Putamen (tissue), 1 donor: ENCODE data around the gene TEX14.
"Not testable (repeated sequence)": the region's sequence is repeated elsewhere in the genome, so short reads cannot be mapped to it uniquely, and the experiment has no call there.

Source experiments
- DNase-seq: peaks from one replicate; pipeline ENCODE4 v3.0.0-alpha.2; 2016; ENCODE audit warnings: low spot score

Gene TEX14

GRCh38 chr17:58692239-58693055 lies 602 bp upstream of the TEX14 start, which contains the start of gene RAD51C:
TSS of gene RAD51C (plus strand) at chr17:58692602. CDS start at chr17:58692644, 42 bp downstream.
- peak; percentile 88 for DNase-seq

DNA sequence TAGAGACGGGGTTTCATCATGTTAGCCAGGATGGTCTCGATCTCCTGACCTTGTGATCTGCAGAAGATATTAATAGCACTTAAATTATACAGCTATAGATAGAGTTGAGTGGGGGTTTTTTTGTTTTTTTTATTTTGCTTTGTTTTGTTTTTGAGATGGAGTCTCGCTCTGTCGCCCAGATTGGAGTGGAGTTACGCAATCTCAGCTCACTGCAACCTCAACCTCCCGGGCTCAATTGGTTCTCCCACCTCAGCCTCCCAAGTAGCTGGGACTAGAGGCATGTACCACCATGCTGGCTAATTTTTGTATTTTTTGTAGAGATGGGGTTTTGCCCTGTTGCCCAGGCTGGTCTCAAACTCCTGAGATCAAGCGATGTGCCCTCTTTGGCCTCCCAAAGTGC lies 1.8 kb downstream of the TEX14 start:
- not testable (repeated sequence) for DNase-seq

GRCh38 chr17:58688521-58688920 lies 3.3 kb downstream of the TEX14 start:
- no peak for DNase-seq

DNA sequence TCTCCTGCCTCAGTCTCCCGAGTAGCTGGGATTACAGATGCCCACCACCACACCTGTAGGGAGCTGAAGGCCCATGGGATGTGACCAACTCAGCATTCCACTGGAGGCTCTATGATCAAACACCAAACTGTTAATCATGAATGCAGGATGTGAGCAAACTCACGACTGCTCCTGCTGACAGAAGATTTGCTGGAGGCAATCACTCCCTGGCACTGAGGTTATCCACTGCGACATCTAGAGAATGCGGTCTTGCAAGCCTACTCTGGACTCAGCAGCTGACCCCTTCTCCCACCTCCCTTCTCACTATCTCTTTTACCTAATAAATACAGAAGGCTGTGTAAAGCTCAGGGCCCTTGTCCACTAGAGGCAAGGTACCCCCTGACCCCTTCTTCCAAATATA lies 4.9 kb downstream of the TEX14 start:
- no peak for DNase-seq

DNA sequence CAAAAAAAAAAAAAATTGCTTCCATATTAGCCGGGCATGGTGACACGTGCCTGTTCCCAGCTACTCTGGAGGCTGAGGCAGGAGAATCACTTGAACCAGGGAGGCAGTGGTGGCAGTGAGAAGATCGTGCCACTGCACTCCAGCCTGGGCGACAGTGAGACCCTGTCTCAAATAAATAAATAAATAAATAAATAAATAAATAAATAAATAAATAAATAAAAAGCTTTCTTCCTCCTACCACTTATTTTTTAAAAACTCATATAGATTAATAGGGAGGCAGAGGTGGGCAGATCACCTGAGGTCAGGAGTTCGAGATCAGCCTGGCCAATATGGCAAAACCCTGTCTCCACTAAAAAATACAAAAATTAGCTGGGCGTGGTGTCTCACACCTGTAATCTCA lies 7.4 kb downstream of the TEX14 start:
- DNase-seq = not testable (repeated sequence)

- DNase-seq = no peak
Measured at GRCh38 chr17:58684003-58684402, 7.8 kb downstream of the TEX14 start.

- no peak for DNase-seq
Measured at GRCh38 chr17:58680038-58680369, 11.8 kb downstream of the TEX14 start.

GRCh38 chr17:58679263-58680037 lies 12.4 kb downstream of the TEX14 start:
- DNase-seq = no peak

DNA sequence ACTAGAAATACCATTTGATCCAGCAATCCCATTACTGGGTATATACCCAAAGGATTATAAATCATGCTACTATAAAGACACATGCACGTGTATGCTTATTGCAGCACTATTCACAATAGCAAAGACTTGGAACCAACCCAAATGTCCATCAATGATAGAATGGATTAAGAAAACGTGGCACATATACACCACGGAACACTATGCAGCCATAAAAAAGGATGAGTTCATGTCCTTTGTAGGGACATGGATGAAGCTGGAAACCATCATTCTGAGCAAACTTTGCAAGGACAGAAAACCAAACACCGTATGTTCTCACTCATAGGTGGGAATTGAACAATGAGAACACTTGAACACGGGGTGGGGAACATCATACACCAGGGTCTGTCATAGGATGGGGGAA lies 13.6 kb downstream of the TEX14 start:
- DNase-seq = not testable (repeated sequence)

- DNase-seq = no peak
Measured at GRCh38 chr17:58677194-58677880, 14.5 kb downstream of the TEX14 start.

DNA sequence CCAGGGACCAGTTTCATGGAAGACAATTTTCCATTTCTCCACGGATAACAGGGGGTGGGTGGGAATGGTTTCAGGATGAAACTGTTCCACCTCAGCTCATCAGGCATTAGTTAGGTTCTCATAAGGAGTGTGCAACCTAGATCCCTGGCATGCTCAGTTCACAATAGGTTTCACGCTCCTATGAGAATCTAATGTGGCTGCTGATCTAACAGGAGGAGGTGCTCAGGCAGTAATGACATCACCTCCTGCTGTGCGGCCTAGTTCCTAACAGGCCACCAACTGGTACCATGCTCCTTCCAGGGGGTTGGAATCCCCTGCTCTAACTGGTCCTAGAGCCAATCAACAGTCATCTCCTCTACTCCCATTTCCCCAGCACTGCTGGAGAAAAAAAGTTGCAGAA lies 19.9 kb downstream of the TEX14 start:
- DNase-seq = no peak

- DNase-seq = no peak
Measured at GRCh38 chr17:58669853-58670252, 22.0 kb downstream of the TEX14 start.

DNA sequence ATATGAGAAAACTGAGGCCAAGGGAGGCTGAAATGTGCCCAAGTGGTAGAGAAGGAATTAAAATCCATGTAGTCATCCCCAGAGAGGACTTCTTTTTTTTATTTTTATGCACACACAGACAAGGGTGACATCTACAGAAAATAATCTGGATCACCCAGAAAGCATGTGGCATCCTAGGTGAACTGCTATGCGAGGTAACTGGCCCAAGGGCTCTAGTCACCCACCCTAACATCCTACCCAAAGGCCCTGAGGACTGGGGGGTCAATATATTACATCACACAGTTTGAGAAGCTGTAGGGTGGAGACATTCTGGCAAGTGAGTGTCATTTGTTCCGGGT lies 23.3 kb downstream of the TEX14 start:
- DNase-seq = no peak

- DNase-seq = no peak
Measured at GRCh38 chr17:58667934-58668597, 23.8 kb downstream of the TEX14 start.

DNA sequence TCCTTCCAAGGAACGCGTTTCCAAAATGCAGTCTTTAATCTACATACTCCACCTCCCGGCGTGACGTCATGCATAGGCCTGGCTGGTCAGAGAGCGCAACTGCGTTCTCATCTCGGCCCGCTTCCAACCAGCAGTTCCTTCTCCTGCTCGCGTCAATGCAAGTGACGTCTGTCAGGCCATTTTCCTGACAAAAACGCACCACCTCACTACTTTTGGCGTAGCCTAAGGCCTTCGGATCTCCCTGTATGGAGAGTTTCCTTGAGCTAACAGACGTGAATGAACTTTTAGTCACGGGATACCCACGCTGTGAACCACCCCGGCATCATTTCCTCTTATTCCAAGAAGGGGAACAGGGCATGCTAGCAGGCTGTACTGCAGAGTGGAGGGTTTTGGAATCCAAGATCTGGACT lies 25.0 kb downstream of the TEX14 start:
- peak; percentile 28 for DNase-seq

GRCh38 chr17:58665946-58666857 lies 25.6 kb downstream of the TEX14 start:
- DNase-seq = no peak

DNA sequence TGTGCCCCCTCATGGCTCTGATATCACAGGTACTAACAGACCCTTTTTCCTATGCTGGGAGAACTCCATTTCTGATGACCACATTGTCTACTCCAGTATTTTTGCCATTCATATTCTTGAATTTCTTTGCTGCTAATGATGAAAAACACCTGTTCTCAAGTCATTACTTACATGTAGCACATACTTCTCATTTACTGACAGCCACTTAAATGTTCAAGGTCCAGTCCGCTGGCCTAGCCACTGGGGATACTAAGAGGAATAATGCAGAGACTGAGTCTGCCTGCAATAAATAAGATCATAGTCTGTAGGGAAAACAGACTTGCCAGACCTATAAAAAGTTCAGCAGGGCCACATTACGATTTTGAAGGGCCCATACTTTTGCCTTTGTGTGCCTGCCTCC lies 27.5 kb downstream of the TEX14 start:
- no peak for DNase-seq

DNA sequence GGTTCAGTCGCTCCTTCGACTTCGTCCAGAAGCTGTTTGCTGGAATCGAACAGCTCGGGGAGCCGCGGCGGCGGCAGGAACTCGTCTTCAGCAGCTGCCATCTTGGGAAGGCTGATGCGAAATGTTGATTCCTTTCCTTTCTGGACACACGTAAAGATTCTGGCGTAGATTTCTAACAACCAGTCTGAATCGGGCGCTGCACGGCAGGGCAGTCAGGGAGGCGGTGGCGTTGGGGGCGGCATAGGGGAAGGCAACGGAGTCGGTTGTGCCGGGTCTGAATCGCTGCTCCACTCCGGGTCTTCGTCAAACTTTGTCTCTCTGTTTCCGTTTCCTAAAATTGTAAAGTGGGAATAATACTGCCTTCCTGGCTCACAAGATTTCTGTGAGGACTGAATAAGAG lies 30.3 kb downstream of the TEX14 start:
- DNase-seq = no peak

- no peak for DNase-seq
Measured at GRCh38 chr17:58660621-58661020, 31.2 kb downstream of the TEX14 start.

DNA sequence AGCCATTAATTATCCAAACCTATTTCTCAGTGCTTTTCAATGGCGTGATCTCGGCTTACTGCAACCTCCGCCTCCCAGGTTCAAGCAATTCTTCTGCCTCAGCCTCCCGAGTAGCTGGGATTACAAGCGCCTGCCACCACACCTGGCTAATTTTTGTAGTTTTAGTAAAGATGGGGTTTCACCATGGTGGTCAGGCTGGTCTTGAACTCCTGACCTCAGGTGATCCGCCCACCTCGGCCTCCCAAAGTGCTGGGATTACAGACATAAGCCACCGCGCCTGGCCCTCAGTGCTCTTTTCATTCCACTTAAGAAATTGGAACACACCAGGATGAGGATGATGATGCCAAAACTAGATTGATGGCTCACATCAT lies 32.1 kb downstream of the TEX14 start:
- not testable (repeated sequence) for DNase-seq
